Stomach (tissue), 4 donors: ENCODE results near the gene UBE2Q2.

Source experiments
- EP300 ChIP-seq: sonication (generic); formaldehyde crosslinking; IDR thresholded peaks from one replicate; pipeline ENCODE4 v1.6.1; 2017; ENCODE audit warnings: antibody characterized with exemption
- POLR2A ChIP-seq, 4 donors: fragments of 450-650 bp; IDR thresholded peaks; one replicate each; pipeline ENCODE4 v1.6.1; 2016; ENCODE audit warnings: antibody characterized with exemption in 4 of 4, control low read depth in 2 of 4, mild to moderate bottlenecking in 1 of 4, moderate library complexity in 1 of 4
- TF ChIP-seq, protein P1 (sequence below), 7 experiments: fragments of 450-650 bp in 4 of 7; fragments of 200-600 bp in 3 of 7; sonication (generic) in 3 of 7; IDR thresholded peaks; one replicate each; pipeline ENCODE4 v1.5.1; 2016 to 2019; ENCODE audit warnings: antibody characterized with exemption in 7 of 7, control low read depth in 2 of 7, mild to moderate bottlenecking in 1 of 7

DNA sequence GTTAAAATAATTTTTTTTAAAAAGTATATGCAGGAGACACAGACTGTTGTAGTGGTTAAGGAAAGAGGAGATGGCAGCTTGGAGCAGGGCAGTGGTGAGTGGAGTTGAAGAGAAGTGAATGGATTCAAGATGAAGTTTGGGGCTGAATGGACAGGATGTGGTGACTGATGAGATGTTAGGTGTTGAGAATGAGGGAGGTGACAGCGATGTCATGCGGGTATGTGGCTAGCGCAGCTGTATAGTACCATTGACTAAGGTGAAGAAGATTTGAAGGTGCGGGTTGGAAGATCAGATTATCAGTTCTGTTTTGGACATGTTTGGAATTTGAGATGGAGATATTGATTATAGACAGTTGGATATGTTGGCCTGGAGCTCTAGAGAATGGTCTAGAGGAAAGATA, 80.5 kb downstream of the UBE2Q2 start:
- TF ChIP-seq, protein P1, sequence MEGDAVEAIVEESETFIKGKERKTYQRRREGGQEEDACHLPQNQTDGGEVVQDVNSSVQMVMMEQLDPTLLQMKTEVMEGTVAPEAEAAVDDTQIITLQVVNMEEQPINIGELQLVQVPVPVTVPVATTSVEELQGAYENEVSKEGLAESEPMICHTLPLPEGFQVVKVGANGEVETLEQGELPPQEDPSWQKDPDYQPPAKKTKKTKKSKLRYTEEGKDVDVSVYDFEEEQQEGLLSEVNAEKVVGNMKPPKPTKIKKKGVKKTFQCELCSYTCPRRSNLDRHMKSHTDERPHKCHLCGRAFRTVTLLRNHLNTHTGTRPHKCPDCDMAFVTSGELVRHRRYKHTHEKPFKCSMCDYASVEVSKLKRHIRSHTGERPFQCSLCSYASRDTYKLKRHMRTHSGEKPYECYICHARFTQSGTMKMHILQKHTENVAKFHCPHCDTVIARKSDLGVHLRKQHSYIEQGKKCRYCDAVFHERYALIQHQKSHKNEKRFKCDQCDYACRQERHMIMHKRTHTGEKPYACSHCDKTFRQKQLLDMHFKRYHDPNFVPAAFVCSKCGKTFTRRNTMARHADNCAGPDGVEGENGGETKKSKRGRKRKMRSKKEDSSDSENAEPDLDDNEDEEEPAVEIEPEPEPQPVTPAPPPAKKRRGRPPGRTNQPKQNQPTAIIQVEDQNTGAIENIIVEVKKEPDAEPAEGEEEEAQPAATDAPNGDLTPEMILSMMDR (IDR thresholded peaks at IDR 0.05), result no peak
- no peak for TF ChIP-seq EP300
- no peak for TF ChIP-seq POLR2A (IDR thresholded peaks at IDR 0.05)
